ENCODE results near the gene ABHD12B. TPM values are rescaled to one million over a fixed set of nuclear protein-coding genes. Genes with fewer than 3 reads are reported as not detected.
A peak's percentile ranks its signal among the peaks of the same experiment; 100 is the strongest.

Gene ABHD12B
- total RNA-seq, 2 experiments from 2014 or later = not detected

DNA sequence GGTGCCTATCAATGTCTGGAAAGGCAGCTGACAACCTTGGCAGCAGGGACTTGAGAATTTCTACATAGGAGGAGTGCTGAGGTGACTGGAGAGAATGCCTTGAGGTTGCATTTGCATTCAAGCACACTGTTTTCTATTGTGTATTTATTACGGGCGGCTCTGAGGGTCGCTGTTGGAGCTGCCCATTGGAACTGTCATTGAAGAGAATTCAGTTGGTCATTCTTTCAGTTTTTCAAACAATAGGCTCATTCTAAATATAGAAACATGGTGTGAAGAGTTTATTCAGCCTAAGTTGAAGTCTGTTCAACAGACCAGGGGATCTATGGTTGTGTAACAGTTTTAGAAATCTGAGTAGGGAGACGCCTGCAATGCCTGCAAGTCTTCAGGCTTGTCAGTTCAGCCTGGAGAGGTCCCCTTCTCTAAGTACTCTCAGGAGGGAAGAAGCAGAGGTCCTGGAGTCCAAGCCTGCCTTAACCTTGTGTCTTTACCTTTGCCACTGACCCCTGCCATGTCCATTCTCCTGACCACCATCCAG is 9.8 kb upstream of the ABHD12B start:
- H3K27ac Mint-ChIP-seq = no peak overlapping the region
- no peaks in the 10 kb centered on the region for H3K9me3 Mint-ChIP-seq (ENCODE audit: low read depth)
- peaks cover 13% of the 10 kb centered on the region for H3K4me1 Mint-ChIP-seq
- no peaks in the 10 kb centered on the region for H3K36me3 Mint-ChIP-seq (ENCODE audit: low read depth)
- intact Hi-C loops (cut with DNase I, micrococcal nuclease) = loop anchor here in 1 of 2 experiments (5.0 kb wide), 4 partner anchors 135 to 260 kb away; partner anchors contain the start of gene SAV1
- ATAC-seq (no peak), DNase-seq (no peak)
- POLR2A ChIA-PET = no interaction called here
- H3K27me3 Mint-ChIP-seq = peaks cover 11% of the 10 kb centered on the region
- CTCF ChIA-PET = interaction anchor here (0.7 to 8.7 kb wide), 12 partner anchors 13 to 570 kb away, joined by 3 to 115 read pairs (median 4); no protein-coding TSS in a partner anchor
- H3K4me3 Mint-ChIP-seq = no peak overlapping the region

DNA sequence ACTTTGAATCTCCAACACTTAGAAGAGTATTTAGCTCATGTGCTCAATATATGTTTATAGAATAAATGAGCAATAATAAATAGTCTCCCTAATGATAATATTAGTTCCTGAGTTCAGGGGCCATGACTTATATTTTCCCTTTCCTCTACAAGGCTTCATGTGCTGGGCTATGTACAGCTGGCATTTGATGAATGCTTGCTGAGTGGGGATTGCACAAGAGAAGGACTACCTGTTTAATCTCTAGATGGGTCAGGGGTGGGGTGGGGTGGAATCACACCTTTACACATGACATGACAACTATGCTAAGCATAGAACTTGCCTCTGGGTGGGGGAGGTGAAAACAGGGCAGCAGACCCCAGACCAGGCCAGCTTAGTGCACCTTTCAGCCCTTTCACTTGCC is 7.6 kb upstream of the ABHD12B start:
- Mint-ChIP-seq H3K4me1 (peaks cover 9% of the 10 kb centered on the region), H3K27ac (no peak overlapping the region), H3K36me3 (ENCODE audit: low read depth) (no peaks in the 10 kb centered on the region), H3K4me3 (no peak overlapping the region), H3K9me3 (ENCODE audit: low read depth) (no peaks in the 10 kb centered on the region), H3K27me3 (peaks cover 22% of the 10 kb centered on the region)
- CTCF ChIA-PET = interaction anchor here (0.7 to 8.7 kb wide), 7 partner anchors 10 to 89 kb away, joined by 3 to 115 read pairs (median 3); no protein-coding TSS in a partner anchor
- POLR2A ChIA-PET = no interaction called here
- ATAC-seq = no peak
- no peak for DNase-seq
- intact Hi-C loops (cut with DNase I, micrococcal nuclease) = loop anchor here in 1 of 2 experiments (5.0 kb wide), 4 partner anchors 137 to 262 kb away; partner anchors contain the start of gene SAV1

DNA sequence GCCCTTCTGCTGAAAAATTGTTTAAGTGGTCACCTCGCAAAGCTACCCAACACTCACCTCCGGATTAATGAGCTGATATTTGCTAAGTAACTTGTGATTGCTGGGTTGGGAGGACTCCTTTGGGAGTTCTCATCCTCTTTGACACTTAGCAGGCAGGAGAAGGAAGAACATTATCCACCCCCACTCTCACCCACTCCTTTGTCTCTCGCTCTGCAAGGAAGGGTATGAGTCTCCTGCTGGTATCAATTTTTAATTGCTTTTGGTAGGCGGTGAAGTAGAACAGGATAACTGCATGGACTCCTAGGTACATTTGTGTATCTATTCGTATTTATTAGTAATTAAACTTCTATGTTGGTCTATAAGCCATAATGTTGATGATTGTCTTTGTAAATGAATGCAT is 6.9 kb upstream of the ABHD12B start:
- peaks cover 29% of the 10 kb centered on the region for H3K27me3 Mint-ChIP-seq
- no peak for ATAC-seq
- H3K4me3 Mint-ChIP-seq = no peak overlapping the region
- H3K9me3 Mint-ChIP-seq (ENCODE audit: low read depth) = no peaks in the 10 kb centered on the region
- POLR2A ChIA-PET = no interaction called here
- DNase-seq = no peak
- peaks cover 6% of the 10 kb centered on the region for H3K4me1 Mint-ChIP-seq
- H3K36me3 Mint-ChIP-seq (ENCODE audit: low read depth) = no peaks in the 10 kb centered on the region
- H3K27ac Mint-ChIP-seq = no peak overlapping the region
- intact Hi-C loops (cut with DNase I, micrococcal nuclease) = loop anchor here in 1 of 2 experiments (5.0 kb wide), 4 partner anchors 138 to 263 kb away; partner anchors contain the start of gene SAV1
- CTCF ChIA-PET = interaction anchor here (1.0 to 2.8 kb wide), 4 partner anchors 7 to 73 kb away, joined by 3 to 11 read pairs (median 5); no protein-coding TSS in a partner anchor

DNA sequence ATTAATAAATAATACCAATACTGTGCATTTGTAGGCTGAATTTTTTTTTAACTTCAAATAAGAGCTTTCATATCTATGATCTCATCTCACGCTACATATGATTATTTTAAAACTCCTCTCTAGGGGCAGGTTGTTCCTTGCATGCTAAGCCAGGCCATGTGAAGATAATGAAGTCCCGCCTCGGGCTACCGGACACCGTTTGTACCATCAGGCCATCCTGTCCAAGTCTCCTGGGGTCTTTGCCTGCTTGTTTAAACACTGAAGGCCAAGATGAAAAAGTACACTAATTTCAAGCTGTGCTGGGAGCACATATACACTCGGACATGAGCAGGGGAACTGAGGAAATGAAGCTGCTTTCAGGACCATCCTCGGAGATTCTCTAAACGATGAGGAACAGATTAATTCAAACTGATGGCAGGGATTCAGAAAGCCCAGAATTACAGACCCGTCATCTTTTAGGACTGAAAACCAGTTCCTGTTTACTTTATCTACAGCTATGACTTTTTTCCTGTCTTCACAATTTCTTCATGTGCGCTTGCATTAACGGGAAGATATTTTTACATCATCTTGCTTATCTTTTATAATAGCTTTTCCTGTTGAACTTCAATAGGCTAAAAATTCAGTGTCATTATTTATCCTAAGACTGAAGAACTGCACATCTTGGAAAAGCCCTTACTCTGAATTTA is 6.3 kb upstream of the ABHD12B start:
- no peak overlapping the region for H3K27ac Mint-ChIP-seq
- POLR2A ChIA-PET = no interaction called here
- H3K9me3 Mint-ChIP-seq (ENCODE audit: low read depth) = no peaks in the 10 kb centered on the region
- intact Hi-C loops (cut with DNase I, micrococcal nuclease) = no loop called here
- CTCF ChIA-PET = interaction anchor here (0.8 to 2.8 kb wide), 5 partner anchors 8 to 73 kb away, joined by 3 to 11 read pairs (median 3); no protein-coding TSS in a partner anchor
- ATAC-seq (no peak), DNase-seq (no peak)
- no peak overlapping the region for H3K4me3 Mint-ChIP-seq
- peaks cover 35% of the 10 kb centered on the region for H3K27me3 Mint-ChIP-seq
- no peaks in the 10 kb centered on the region for H3K4me1 Mint-ChIP-seq
- H3K36me3 Mint-ChIP-seq (ENCODE audit: low read depth) = no peaks in the 10 kb centered on the region

DNA sequence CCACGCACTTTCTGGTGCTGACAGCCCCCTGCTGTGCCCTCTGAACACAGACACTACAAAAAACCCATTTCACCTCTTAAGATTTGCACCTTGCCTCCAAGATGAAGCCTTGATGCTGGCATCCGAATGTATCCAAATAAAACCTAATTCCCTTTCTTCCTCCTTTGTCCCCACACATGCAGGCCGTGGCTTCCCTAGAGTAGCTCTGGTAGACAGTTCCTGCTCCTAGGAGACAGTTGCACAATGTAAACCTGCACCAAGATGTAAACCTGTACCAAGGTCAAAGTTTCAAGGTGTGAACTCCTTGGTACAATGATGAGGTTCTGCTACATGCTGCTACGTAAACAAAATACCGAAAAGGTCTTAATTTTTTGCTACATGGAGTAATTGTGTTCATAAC is 625 bp upstream of the ABHD12B start:
- H3K27ac Mint-ChIP-seq = no peak overlapping the region
- intact Hi-C loops (cut with DNase I, micrococcal nuclease) = no loop called here
- no peaks in the 10 kb centered on the region for H3K36me3 Mint-ChIP-seq (ENCODE audit: low read depth)
- no peaks in the 10 kb centered on the region for H3K9me3 Mint-ChIP-seq (ENCODE audit: low read depth)
- peaks cover 30% of the 10 kb centered on the region for H3K4me1 Mint-ChIP-seq
- no peak for DNase-seq
- POLR2A ChIA-PET = no interaction called here
- no peak for ATAC-seq
- CTCF ChIA-PET = interaction anchor here (0.7 to 3.4 kb wide), 3 partner anchors 10 to 82 kb away, joined by 3 to 20 read pairs (median 3); no protein-coding TSS in a partner anchor
- no peak overlapping the region for H3K4me3 Mint-ChIP-seq
- peaks cover 70% of the 10 kb centered on the region for H3K27me3 Mint-ChIP-seq

DNA sequence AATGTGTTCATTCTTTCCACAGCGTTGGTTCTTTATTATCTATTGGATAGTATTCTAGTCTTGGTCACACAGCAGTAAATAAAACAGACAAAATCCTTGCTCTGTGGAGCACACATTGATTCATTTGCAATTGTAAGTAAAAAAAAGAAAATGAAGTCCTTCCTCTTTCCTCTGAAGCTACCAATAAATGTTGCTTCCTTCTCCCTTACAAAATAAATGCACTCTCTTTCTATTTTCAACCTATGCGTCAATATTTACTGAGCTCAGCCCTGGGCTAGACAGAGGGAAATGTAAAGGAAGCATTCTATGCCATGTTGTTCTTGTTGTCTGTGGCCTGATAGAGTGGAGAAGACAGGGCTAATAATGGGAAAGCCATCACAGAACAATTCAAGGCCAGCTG is 2.9 kb downstream of the ABHD12B start:
- DNase-seq (no peak), ATAC-seq (no peak)
- Mint-ChIP-seq H3K9me3 (ENCODE audit: low read depth) (no peaks in the 10 kb centered on the region), H3K4me1 (peaks cover 30% of the 10 kb centered on the region), H3K4me3 (no peak overlapping the region), H3K36me3 (ENCODE audit: low read depth) (no peaks in the 10 kb centered on the region), H3K27me3 (peaks cover 65% of the 10 kb centered on the region), H3K27ac (no peak overlapping the region)
- ChIA-PET POLR2A (no interaction called here), CTCF (interaction anchor here (0.7 to 2.2 kb wide), 9 partner anchors 11 to 352 kb away, joined by 3 to 19 read pairs (median 3); partner anchors contain the start of gene TRIM9)
- intact Hi-C loops (cut with DNase I, micrococcal nuclease) = no loop called here

DNA sequence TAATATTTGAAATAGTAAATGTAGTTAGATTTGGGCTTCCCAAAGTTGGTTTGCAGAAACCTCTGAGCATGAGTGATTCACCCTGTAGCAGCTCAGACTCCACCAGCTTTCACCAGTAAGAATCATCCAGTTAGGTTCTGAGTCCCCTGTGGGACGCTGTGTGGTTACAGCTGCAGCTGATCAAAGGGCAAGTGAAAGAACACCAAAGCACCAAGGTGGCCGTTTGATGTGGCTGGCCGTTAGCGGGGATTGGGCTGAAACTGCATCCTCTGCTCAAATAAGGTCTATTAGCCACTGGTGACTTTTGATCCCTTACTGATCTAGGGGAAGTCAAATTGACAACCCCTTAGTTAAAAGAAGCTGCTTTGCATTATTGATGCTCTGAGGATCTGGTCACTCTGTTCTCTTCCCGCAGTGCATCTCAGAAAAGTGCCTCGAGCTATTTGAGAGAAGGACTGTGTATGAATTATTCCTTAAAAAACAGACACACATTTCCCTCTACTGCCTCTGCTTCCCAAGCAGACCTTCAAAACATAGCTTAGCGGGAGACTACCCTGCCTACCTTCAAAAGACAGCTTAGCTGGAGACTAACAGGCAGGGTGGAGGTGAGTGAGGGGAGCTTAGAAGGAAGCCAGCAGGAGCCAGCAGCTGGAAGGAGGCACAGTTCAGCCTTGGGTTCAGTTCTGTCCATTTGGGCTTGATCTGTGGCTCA is 3.7 kb downstream of the ABHD12B start:
- Mint-ChIP-seq H3K9me3 (ENCODE audit: low read depth) (no peaks in the 10 kb centered on the region), H3K36me3 (ENCODE audit: low read depth) (no peaks in the 10 kb centered on the region), H3K4me1 (peaks cover 30% of the 10 kb centered on the region), H3K27me3 (peaks cover 60% of the 10 kb centered on the region), H3K27ac (no peak overlapping the region), H3K4me3 (no peak overlapping the region)
- ATAC-seq (peak; percentile 99), DNase-seq (peak; percentile 85)
- intact Hi-C loops (cut with DNase I, micrococcal nuclease) = no loop called here
- ChIA-PET POLR2A (no interaction called here), CTCF (interaction anchor here (0.6 to 2.2 kb wide), 11 partner anchors 12 to 1028 kb away, joined by 3 to 19 read pairs (median 3); partner anchors contain the start of genes ATL1 and TRIM9)

DNA sequence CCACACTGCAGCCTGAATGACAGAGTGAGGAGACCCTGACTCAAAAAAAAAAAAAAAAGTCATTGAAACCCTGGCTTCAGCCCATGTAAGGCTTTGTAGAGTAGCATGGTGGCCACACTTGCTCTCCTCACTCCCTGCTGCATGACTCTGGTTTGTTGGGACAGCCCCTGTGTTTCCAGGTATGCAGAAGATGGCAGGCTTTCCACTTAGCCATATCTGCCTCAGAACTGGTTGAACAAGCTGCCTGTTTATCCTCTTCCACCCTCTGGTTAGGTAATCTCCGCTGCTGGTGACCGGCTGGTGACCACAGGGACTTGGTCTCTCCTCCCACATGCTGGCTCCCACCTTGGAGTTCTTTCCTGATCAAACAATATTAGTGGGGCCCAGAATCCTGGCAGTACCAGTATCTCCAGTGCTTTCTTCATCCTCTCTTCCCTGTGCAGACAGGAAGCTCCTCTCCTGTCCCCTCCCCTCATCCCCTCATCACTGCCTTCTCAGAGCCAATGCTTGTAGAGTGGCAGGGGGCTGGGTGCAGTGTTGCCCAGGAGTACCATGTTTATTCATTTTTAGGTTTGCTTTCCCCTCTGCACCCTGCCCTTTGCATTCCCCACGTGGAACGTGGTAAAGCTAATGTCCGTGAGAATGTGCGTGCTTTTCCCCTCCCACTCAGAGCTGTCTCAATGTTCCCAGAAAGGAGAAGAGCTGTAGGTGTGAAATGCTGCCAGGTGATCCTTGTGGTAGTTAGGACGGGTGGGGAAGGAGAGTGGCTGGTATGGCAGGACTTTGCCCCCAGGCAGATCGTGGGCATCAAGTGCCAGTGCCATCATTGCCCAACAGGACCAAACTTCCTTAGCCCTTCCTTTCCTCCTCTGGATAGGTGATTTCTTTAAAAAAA is 11.3 kb downstream of the ABHD12B start:
- peak; percentile 57 for ATAC-seq
- DNase-seq = peak; percentile 9
- CTCF ChIA-PET = interaction anchor here (0.9 kb wide), 1 partner anchor 85 kb away, joined by 3 read pairs; no protein-coding TSS in a partner anchor
- intact Hi-C loops (cut with DNase I, micrococcal nuclease) = no loop called here
- POLR2A ChIA-PET = no interaction called here
- Mint-ChIP-seq H3K9me3 (ENCODE audit: low read depth) (no peaks in the 10 kb centered on the region), H3K27me3 (peaks cover 34% of the 10 kb centered on the region), H3K4me3 (no peak overlapping the region), H3K27ac (no peak overlapping the region), H3K36me3 (ENCODE audit: low read depth) (no peaks in the 10 kb centered on the region), H3K4me1 (no peaks in the 10 kb centered on the region)

DNA sequence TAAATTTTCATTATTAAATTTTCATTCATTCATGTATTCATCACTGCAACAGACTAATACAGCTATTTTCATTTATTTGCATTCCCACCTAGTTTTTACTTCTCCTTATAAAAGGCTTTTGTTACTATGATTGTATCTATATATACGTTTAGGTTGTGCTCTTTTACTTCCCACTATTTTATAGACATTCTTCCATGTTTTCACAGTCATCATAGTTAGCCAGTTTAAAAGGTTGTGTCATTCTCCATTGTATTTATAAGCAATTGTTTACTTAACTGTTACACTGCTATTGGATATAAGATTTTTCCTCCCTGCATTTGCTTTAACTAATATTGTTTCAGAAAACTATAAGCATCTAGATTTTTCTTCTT is 12.0 kb downstream of the ABHD12B start:
- H3K27ac Mint-ChIP-seq = no peak overlapping the region
- ChIA-PET CTCF (interaction anchor here (1.1 kb wide), 1 partner anchor 20 kb away, joined by 3 read pairs; no protein-coding TSS in a partner anchor), POLR2A (no interaction called here)
- ATAC-seq (no peak), DNase-seq (no peak)
- intact Hi-C loops (cut with DNase I, micrococcal nuclease) = no loop called here
- H3K4me1 Mint-ChIP-seq = no peaks in the 10 kb centered on the region
- H3K27me3 Mint-ChIP-seq = peaks cover 32% of the 10 kb centered on the region
- no peak overlapping the region for H3K4me3 Mint-ChIP-seq
- no peaks in the 10 kb centered on the region for H3K9me3 Mint-ChIP-seq (ENCODE audit: low read depth)
- no peaks in the 10 kb centered on the region for H3K36me3 Mint-ChIP-seq (ENCODE audit: low read depth)

DNA sequence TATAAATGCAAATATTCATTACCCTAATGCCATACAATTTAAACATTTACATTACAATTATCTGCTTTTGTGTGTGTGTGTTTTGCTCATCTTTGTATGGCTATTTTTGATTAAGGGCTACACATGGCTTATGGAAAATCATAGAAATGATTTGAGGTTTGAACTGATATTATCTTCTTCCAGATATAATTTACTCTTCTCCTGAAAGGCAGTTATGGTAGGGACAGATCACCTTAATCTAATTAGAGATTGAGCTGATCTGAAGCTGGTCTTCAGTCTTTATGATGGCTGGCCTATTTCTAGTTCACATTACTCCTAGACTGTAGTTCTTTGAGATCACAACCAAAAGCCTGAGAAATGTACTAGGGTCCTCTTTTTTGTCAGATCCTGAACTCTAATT is 15.6 kb downstream of the ABHD12B start:
- DNase-seq = no peak
- CTCF ChIA-PET = no interaction called here
- no peaks in the 10 kb centered on the region for H3K4me1 Mint-ChIP-seq

DNA sequence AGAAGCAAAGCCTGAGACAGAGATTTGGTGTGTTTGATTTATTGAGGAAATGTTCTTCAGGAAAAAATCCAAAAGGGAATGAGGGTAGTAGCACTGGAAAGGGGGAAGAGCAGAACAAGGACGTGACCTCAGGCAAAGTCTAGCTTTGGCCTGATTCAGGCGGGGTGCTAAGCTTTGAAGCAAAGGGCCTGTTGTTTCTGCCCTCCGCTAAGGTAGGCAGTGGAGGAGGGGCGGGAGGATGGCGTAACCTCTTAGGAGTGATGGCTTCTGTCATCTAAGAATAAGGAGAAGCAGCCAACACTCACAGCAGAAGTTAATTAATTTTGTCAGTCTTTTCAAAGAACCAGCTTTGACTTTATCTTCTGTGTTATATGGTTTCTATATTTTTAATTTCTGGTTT is 20.4 kb downstream of the ABHD12B start:
- ATAC-seq (no peak), DNase-seq (no peak)
- Mint-ChIP-seq H3K27ac (no peak overlapping the region), H3K36me3 (ENCODE audit: low read depth) (no peaks in the 10 kb centered on the region), H3K9me3 (ENCODE audit: low read depth) (no peaks in the 10 kb centered on the region), H3K4me3 (no peak overlapping the region), H3K27me3 (peaks cover 5% of the 10 kb centered on the region), H3K4me1 (no peaks in the 10 kb centered on the region)
- ChIA-PET CTCF (no interaction called here), POLR2A (no interaction called here)
- intact Hi-C loops (cut with DNase I, micrococcal nuclease) = no loop called here

More for the DNA sequence above, 15.6 kb downstream of the ABHD12B start:
- POLR2A ChIA-PET = no interaction called here
- Mint-ChIP-seq H3K9me3 (ENCODE audit: low read depth) (no peaks in the 10 kb centered on the region), H3K27me3 (peaks cover 21% of the 10 kb centered on the region), H3K36me3 (ENCODE audit: low read depth) (no peaks in the 10 kb centered on the region), H3K27ac (no peak overlapping the region), H3K4me3 (no peak overlapping the region)
- intact Hi-C loops (cut with DNase I, micrococcal nuclease) = no loop called here
- ATAC-seq = no peak

All from activated CD4-positive, alpha-beta T cell treated with anti-CD3 and anti-CD28 coated beads for 36 hours (primary cell).